IPS-20b (cell line): ENCODE results near the gene DLG5.

Experiments
- H3K27ac ChIP-seq: one replicate; pipeline ENCODE4 v1.5.1; 2013; ENCODE audit warnings: low read length
- H3K27me3 ChIP-seq: 2 replicates; pipeline ENCODE4 v1.6.1; 2013; ENCODE audit warnings: mild to moderate bottlenecking, low read length, inconsistent platforms; ENCODE audit not compliant: insufficient read depth
- H3K36me3 ChIP-seq: 2 replicates; pipeline ENCODE4 v1.6.1; 2013; ENCODE audit warnings: low read depth, mild to moderate bottlenecking, inconsistent platforms, low read length, moderate library complexity; ENCODE audit not compliant: insufficient read depth
- H3K4me1 ChIP-seq: 2 replicates; pipeline ENCODE4 v1.6.1; 2013; ENCODE audit warnings: mild to moderate bottlenecking, control low read depth, inconsistent platforms, low read length, moderate library complexity; ENCODE audit not compliant: insufficient read depth
- H3K4me3 ChIP-seq: 2 replicates; pipeline ENCODE4 v1.5.1; 2013; ENCODE audit warnings: mild to moderate bottlenecking, low read length, inconsistent platforms
- H3K9ac ChIP-seq: 2 replicates; pipeline ENCODE4 v1.6.1; 2013; ENCODE audit warnings: low read depth, mild to moderate bottlenecking, inconsistent platforms, low read length, moderate library complexity
- H3K9me3 ChIP-seq: 2 replicates; pipeline ENCODE4 v1.6.1; 2013; ENCODE audit warnings: mild to moderate bottlenecking, low read depth, low read length, inconsistent platforms; ENCODE audit not compliant: insufficient read depth

DLG5 gene

DNA sequence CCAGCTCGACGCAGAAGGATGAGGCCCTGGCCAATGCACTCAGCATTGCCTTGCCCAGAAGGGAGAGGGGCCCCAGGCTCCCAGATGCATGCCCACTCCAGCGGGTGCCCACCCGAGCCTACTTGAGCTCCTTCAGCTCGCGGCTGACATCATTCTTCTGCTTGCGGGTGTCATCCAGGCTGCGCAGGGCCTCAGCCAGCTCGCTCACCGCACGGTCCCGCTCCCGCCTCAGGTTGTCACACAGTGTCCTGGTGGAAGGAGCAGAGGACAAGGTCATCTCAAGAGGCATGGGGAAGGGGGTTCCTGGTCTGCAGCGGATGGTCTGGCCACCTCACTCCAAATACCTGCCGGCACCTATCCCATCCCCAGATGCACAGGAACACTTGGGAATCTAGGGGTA lies 92.8 kb downstream of the DLG5 start:
- peaks cover 78% of the 10 kb centered on the region for H3K36me3 ChIP-seq
- H3K27ac ChIP-seq = no peak overlapping the region
- H3K4me1 ChIP-seq = peaks cover 6% of the 10 kb centered on the region; the same call in 1 of the 2 replicates
- H3K4me3 ChIP-seq = no peak overlapping the region
- H3K9ac ChIP-seq = no peak overlapping the region
- H3K9me3 ChIP-seq = no peaks in the 10 kb centered on the region
- H3K27me3 ChIP-seq = no peaks in the 10 kb centered on the region

DNA sequence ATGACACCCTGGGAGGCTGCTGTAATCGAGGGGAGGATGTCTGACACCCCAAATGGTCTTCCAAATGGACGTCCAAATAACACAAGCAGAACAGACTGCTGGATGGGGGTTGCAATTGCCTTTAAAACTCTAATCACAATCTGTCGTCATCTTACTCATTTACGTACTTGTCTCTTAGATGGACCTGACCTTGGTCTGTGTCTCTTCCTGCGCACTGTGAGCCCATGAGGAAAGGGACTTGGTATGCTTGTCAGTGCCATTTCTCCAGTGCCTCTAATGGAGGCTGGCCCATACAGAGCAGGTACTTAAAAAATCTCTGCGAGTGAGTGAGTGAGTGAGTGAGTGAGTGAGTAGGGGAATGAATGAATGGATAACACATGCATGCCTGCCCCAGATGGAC lies 93.3 kb downstream of the DLG5 start:
- Histone ChIP-seq H3K4me3 (no peak overlapping the region), H3K36me3 (peaks cover 82% of the 10 kb centered on the region), H3K27me3 (no peaks in the 10 kb centered on the region), H3K27ac (no peak overlapping the region), H3K9ac (no peak overlapping the region), H3K9me3 (no peaks in the 10 kb centered on the region), H3K4me1 (peaks cover 6% of the 10 kb centered on the region; the same call in 1 of the 2 replicates)

DNA sequence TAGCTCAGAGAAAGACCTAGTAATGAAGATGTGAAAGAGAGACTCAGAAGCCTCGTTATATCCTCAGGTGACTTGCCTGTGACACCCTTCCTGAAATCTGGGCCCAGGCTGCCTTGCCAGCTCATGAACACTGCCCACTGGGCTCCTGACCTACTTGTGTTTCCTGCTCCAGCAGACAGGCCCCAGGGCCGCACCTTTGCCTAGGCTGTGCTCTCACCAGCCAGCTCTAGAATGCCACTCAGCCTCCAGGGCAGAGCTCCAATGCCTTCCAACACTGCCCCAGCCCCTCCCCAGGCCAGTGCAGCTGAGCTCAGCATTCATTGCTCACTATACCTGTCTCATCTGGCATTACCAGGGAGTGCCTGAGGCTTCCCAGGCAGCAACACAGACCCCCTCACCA lies 94.3 kb downstream of the DLG5 start:
- Histone ChIP-seq H3K4me1 (peaks cover under 1% of the 10 kb centered on the region; the same call in 1 of the 2 replicates), H3K9ac (no peak overlapping the region), H3K36me3 (peaks cover 89% of the 10 kb centered on the region), H3K9me3 (no peaks in the 10 kb centered on the region), H3K27ac (no peak overlapping the region), H3K4me3 (no peak overlapping the region), H3K27me3 (no peaks in the 10 kb centered on the region)

DNA sequence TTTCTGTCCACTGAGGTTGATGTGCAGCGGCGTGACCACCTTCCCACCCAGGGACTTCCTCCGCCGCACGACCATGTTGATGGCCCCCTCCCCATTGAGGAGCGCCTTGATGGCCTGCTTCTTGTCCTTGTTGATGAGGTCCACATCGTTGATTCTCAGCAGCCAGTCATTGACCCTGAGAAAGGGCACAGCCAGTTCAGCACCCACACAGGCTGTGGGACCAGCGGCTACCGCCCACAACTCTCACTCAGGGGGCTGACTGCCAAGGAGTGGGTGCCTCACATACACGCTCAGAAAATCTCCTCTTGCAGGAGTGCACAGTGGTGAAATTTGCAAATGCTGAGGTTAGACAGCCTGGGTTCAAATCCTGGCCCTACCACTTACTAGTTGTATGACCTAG lies 97.2 kb downstream of the DLG5 start:
- peaks cover 91% of the 10 kb centered on the region for H3K36me3 ChIP-seq

DNA sequence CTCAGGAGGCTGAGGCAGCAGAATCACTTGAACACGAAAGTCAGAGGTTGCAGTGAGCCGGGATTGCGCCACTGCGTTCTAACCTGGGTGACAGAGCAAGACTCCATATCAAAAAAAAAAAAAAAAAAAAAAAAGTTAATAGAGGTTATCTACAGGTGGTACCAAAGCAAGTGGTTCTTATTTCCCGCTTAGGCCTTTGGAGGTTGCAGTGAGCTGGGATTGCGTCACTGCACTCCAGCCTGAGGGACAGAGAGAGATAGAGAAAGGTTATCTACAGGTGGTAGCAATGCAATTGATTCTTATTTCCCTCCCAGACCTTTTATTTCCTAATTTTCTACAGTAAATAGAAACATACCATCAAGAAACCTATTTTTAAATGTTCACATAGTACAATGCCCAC lies 98.2 kb downstream of the DLG5 start:
- no peak overlapping the region for H3K9ac ChIP-seq
- no peaks in the 10 kb centered on the region for H3K9me3 ChIP-seq
- no peak overlapping the region for H3K27ac ChIP-seq
- H3K27me3 ChIP-seq = no peaks in the 10 kb centered on the region
- H3K4me1 ChIP-seq = no peaks in the 10 kb centered on the region
- H3K4me3 ChIP-seq = no peak overlapping the region
- H3K36me3 ChIP-seq = peaks cover 88% of the 10 kb centered on the region

More for the DNA sequence above, 97.2 kb downstream of the DLG5 start:
- Histone ChIP-seq H3K27ac (no peak overlapping the region), H3K9ac (no peak overlapping the region), H3K27me3 (no peaks in the 10 kb centered on the region), H3K4me1 (no peaks in the 10 kb centered on the region), H3K4me3 (no peak overlapping the region), H3K9me3 (no peaks in the 10 kb centered on the region)

DNA sequence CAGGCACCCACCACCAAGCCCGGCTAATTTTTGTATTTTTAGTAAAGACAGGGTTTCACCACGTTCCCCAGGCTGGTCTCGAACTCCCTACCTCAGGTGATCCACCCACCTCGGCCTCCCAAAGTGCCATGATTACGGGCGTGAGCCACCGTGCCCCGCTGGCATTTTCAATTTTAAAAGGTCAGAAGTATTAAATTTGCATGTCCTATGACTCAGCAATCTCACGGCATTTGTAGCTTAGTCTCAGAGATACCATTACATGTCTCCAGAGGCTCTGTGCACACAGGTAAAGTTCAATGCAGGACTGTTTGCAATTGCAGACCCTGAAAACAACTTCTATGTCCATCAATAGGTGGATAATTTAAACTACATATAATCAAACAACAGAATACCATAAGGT lies 99.2 kb downstream of the DLG5 start:
- H3K9me3 ChIP-seq = no peaks in the 10 kb centered on the region
- no peaks in the 10 kb centered on the region for H3K27me3 ChIP-seq
- H3K27ac ChIP-seq = no peak overlapping the region
- H3K4me3 ChIP-seq = no peak overlapping the region
- H3K36me3 ChIP-seq = peaks cover 84% of the 10 kb centered on the region
- no peaks in the 10 kb centered on the region for H3K4me1 ChIP-seq
- H3K9ac ChIP-seq = no peak overlapping the region

DNA sequence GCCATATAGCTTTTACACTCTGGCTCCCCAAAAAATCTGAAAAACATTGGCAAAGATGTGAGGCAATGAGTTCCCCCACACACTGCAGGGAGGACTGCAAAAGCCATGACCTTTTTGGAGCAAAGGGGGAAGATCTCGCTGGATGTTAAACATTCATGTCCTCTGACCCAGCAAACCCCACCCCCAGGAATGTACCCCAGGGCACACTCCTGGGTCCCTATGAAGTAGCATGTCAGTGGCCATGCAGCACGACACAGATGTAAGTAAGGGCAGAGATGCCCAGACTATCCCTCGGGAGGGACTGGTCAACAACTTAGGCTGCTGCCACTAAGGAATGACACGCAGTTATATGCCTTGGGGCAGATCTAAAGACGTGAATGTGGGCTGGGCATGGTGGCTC lies 100.6 kb downstream of the DLG5 start:
- peaks cover 84% of the 10 kb centered on the region for H3K36me3 ChIP-seq
- H3K27me3 ChIP-seq = no peaks in the 10 kb centered on the region
- no peak overlapping the region for H3K4me3 ChIP-seq
- H3K27ac ChIP-seq = no peak overlapping the region
- H3K9me3 ChIP-seq = no peaks in the 10 kb centered on the region
- no peaks in the 10 kb centered on the region for H3K4me1 ChIP-seq
- H3K9ac ChIP-seq = no peak overlapping the region

DNA sequence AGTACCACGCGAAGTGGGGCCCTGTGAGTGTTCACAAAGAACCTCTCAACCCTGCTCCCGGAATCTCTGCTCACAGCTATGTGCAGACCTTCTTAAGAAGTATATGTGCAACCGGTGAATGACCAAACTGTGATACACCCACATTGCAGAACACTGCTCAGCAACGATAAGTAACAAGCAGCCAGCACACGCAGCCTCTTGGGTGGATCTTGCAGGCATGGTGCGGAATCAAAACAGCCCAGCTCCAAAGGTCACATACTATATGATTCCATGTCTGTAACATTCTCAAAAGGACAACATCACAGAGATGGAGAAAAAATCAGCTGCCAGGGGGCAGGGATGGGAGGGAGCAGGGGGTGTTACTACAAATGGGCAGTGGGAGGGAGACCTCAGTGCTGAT lies 101.6 kb downstream of the DLG5 start:
- Histone ChIP-seq H3K4me3 (no peak overlapping the region), H3K36me3 (peaks cover 82% of the 10 kb centered on the region), H3K4me1 (no peaks in the 10 kb centered on the region), H3K9ac (no peak overlapping the region), H3K27ac (no peak overlapping the region), H3K9me3 (no peaks in the 10 kb centered on the region), H3K27me3 (no peaks in the 10 kb centered on the region)

DNA sequence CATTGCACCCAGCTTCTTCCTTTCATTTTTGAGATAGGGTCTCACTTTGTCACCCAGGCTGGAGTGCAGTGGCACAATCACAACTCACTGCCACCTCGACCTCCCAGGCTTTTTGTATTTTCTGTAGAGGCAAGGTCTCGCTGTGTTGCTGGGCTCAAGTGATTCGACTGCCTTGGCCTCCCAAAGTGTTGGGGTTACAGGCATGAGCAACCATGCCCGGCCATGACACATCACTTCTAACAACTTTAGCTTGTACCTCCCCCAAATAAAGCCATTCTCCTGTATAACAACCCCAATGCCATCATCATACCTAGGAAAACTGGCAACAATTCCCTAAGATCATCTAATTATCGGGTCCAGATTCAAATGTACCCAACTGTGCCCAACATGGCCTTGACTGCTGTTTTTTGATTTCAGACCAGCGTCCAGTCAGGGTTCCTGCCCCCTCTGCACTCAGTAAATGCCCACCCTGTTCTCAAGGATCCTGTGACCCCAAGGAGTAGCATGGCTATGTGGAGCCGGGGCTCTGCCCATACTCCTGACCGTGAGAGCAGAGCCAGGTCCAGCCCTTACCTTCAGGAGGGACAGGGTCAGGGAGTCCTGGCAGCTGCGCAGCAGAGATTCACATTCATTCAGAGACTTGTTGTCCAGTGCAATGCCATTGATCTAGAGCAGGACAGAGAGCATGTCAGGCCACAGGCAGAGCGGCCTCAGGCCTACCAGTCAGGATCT lies 102.6 kb downstream of the DLG5 start:
- no peak overlapping the region for H3K27ac ChIP-seq
- peaks cover 81% of the 10 kb centered on the region for H3K36me3 ChIP-seq
- no peaks in the 10 kb centered on the region for H3K27me3 ChIP-seq
- H3K4me1 ChIP-seq = no peaks in the 10 kb centered on the region
- no peak overlapping the region for H3K4me3 ChIP-seq
- no peak overlapping the region for H3K9ac ChIP-seq
- no peaks in the 10 kb centered on the region for H3K9me3 ChIP-seq

DNA sequence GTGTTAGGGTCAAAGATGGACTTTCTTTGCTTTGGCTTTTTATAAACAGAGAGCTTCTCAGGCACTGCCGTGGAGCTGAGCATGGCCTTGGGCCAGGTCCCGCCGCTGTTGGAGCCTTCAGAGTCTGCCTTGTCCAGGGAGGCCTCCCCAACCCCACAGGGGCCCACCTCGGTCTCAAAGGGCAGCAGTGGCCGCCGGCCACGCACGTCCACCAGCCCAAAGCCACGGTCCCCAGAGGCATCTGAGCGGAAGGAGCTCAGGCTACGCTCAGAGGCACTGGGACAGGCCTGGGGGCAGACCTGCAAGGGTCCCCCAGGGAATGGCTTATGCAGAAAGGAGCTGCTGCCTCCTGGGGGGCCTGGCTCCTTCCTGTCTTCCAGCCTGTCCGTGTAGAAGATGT lies 105.0 kb downstream of the DLG5 start:
- Histone ChIP-seq H3K4me3 (no peak overlapping the region), H3K27ac (no peak overlapping the region), H3K9me3 (no peaks in the 10 kb centered on the region), H3K9ac (no peak overlapping the region), H3K4me1 (no peaks in the 10 kb centered on the region), H3K36me3 (peaks cover 85% of the 10 kb centered on the region), H3K27me3 (no peaks in the 10 kb centered on the region)

DNA sequence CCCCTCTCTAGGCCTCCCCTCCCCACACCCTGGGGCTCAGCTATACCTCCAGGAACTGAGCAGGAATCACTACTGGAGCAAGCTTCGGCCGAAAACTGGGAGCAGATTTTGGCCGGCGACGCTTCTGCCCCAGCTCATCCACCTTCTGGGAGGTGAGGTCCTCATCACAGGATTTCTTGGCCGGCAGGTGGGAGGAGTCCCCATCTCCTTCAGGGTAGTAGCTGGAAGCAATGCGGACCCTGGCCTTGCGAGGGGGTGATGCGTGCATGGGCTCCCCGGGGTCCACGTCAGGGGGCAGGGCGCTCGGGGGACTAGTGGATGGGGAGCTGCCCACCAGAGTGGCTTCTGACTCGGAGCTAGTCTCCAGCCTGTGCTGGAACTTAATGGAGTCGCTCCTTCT lies 105.5 kb downstream of the DLG5 start:
- no peaks in the 10 kb centered on the region for H3K9me3 ChIP-seq
- peaks cover 87% of the 10 kb centered on the region for H3K36me3 ChIP-seq
- H3K27ac ChIP-seq = no peak overlapping the region
- H3K9ac ChIP-seq = no peak overlapping the region
- no peak overlapping the region for H3K4me3 ChIP-seq
- H3K27me3 ChIP-seq = no peaks in the 10 kb centered on the region
- H3K4me1 ChIP-seq = no peaks in the 10 kb centered on the region

DNA sequence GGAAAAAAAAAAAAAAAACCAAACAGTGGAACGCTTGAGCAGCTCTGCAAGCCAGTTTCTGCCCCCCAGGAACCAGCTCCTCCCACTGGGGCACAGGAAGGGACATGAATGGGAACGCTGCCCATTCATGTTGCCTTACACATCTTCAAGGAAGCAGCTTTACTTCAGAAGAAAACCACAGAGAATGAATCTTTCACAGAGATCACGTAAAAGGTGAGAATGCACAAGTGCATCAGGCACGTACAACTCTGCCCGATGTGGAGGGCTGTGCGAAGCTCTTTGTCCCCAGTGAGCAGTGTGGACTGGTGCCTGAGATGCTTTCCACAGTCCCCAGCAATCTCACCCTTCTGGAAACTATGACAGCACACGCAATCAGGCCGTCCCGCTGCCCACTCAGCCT lies 106.2 kb downstream of the DLG5 start:
- H3K27ac ChIP-seq = no peak overlapping the region
- no peaks in the 10 kb centered on the region for H3K9me3 ChIP-seq
- no peak overlapping the region for H3K9ac ChIP-seq
- H3K4me3 ChIP-seq = no peak overlapping the region
- peaks cover 89% of the 10 kb centered on the region for H3K36me3 ChIP-seq
- H3K4me1 ChIP-seq = no peaks in the 10 kb centered on the region
- no peaks in the 10 kb centered on the region for H3K27me3 ChIP-seq
